Upper lobe of left lung (tissue), 6 donors: ENCODE data around the gene HES7. TPM values are rescaled to one million over a fixed set of nuclear protein-coding genes. Genes with fewer than 3 reads are reported as not detected.

Source experiments
- ATAC-seq, 2 donors: fragments of 200-7000 bp; cut with Tn5 transposase; one replicate each; pipeline ENCODE4 v1.9.1; 2022; ENCODE audit warnings: mild to moderate bottlenecking in 2 of 2, moderate library complexity in 2 of 2; ENCODE audit not compliant: low FRiP score in 2 of 2
- DNase-seq, 2 donors: peaks; one replicate each; pipeline ENCODE4 v3.0.0-alpha.2; 2019 to 2020
- H3K27ac ChIP-seq, 4 donors: fragments of 200-600 bp; sonication (generic); one replicate each; pipeline ENCODE4 v1.5.1; 2016 to 2019
- H3K27me3 ChIP-seq, 4 donors: fragments of 200-600 bp; sonication (generic); one replicate each; pipeline ENCODE4 v1.5.1; 2017 to 2019
- H3K36me3 ChIP-seq, 4 donors: fragments of 200-600 bp; sonication (generic); one replicate each; pipeline ENCODE4 v1.5.1; 2016 to 2019
- H3K4me1 ChIP-seq, 4 donors: fragments of 200-600 bp; sonication (generic); one replicate each; pipeline ENCODE4 v1.5.1; 2018 to 2019
- H3K4me3 ChIP-seq, 4 donors: fragments of 200-600 bp; sonication (generic); one replicate each; pipeline ENCODE4 v1.5.1; 2017 to 2019; ENCODE audit warnings: mild to moderate bottlenecking in 2 of 4, moderate library complexity in 1 of 4
- H3K9me3 ChIP-seq, 4 donors: fragments of 200-600 bp; sonication (generic); one replicate each; pipeline ENCODE4 v1.5.1; 2018 to 2019
- EP300 ChIP-seq, 4 donors: sonication (generic); formaldehyde crosslinking; IDR thresholded peaks; one replicate each; pipeline ENCODE4 v1.5.1; 2017; ENCODE audit warnings: antibody characterized with exemption in 4 of 4, control low read depth in 2 of 4
- POLR2A ChIP-seq, 4 donors: fragments of 450-650 bp; IDR thresholded peaks; one replicate each; pipeline ENCODE4 v1.5.1; 2016 to 2017; ENCODE audit warnings: antibody characterized with exemption in 4 of 4, mild to moderate bottlenecking in 2 of 4
- POLR2AphosphoS5 ChIP-seq, 2 donors: sonication (generic); formaldehyde crosslinking; IDR thresholded peaks; one replicate each; pipeline ENCODE4 v1.5.1; 2017; ENCODE audit warnings: antibody characterized with exemption in 2 of 2
- WGBS, 2 donors: methylation state at CpG; one replicate each; pipeline ENCODE4 v1.1.5; 2017 to 2018; 5-methylcytosine and 5-hydroxymethylcytosine counted together
- total RNA-seq, 6 donors: library from RNA; depleted of rRNA in 4 of 6; stranded (reverse); fragments of >200 nt in 4 of 6; gene quantifications; one replicate each; pipeline versions ENCODE4 v1.1.0 to v1.2.1, GENCODE V29; 2016 to 2021
- TF ChIP-seq, protein P1 (sequence below), 6 experiments: fragments of 450-650 bp in 4 of 6; fragments of 200-600 bp in 2 of 6; sonication (generic) in 2 of 6; IDR thresholded peaks; one replicate each; pipeline ENCODE4 v1.5.1; 2016 to 2019; ENCODE audit warnings: antibody characterized with exemption in 6 of 6
- donor health status: DM: no; HTN: no; CAD: no; lungs with moderate emphysema.
- donor health status: DM: no; HTN: yes; CAD: no; lungs with severe emphysema.

Gene HES7
- total RNA-seq, 6 donors from 2014 or later: 4.9 TPM; not detected in 5

DNA sequence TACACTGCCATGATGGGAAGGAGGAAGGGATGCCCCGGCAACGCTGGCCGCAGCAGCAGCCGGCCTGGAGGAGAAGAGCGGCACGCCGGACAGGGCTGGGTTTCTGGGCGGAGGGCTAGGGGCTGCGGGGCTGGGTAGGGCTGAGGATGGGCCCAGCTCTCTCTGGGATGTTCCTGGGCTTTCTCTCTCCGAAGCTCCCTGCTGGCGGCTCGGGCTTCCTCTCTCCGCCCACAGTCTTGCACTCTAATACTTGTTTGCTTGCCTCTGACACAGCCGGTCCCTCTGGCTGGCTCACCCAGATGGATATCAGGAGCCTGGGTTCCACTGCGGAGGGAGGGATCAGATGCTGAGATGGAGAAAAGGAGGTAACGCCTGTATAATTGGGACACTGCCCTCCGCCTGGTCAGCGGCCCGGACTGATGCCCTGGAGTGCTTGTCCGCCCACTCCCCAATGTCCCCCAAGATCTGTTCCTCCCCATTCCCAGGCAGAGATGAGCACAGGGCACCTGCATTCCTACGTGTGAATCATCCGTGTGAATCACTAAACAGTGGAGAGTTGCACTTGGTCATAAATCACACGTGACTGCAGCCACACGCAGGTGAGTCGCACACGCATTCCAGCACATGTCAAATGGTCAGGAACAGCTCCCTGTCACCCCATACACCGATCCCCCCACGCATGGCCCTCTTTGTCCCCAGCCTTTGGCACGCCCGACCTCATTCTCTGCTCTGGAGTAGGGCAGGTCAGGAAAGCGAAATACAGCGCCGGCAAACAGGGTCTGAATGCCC, 5.7 kb downstream of the HES7 start, which contains the start of gene ALOXE3:
TSS of gene ALOXE3 (minus strand) at position 535 of the 789 bp plus-strand sequence. CDS start at position 11, 524 bp downstream.
- WGBS, 2 donors: 0 to 1% methylated on average over 5 to 33 of the region's 33 CpGs
- peak within 1 kb of the TSS; percentile 39 to 80 (median 56) for H3K27ac ChIP-seq
- no peaks in the 10 kb centered on the region for H3K36me3 ChIP-seq
- H3K4me1 ChIP-seq: peaks cover 41 to 54% (median 46%) of the 10 kb centered on the region in 4 donors
- TF ChIP-seq EP300 (IDR thresholded peaks at IDR 0.05) (no peak), POLR2A (IDR thresholded peaks at IDR 0.05) (no peak), POLR2AphosphoS5 (IDR thresholded peaks at IDR 0.05) (no peak)
- TF ChIP-seq, protein P1, sequence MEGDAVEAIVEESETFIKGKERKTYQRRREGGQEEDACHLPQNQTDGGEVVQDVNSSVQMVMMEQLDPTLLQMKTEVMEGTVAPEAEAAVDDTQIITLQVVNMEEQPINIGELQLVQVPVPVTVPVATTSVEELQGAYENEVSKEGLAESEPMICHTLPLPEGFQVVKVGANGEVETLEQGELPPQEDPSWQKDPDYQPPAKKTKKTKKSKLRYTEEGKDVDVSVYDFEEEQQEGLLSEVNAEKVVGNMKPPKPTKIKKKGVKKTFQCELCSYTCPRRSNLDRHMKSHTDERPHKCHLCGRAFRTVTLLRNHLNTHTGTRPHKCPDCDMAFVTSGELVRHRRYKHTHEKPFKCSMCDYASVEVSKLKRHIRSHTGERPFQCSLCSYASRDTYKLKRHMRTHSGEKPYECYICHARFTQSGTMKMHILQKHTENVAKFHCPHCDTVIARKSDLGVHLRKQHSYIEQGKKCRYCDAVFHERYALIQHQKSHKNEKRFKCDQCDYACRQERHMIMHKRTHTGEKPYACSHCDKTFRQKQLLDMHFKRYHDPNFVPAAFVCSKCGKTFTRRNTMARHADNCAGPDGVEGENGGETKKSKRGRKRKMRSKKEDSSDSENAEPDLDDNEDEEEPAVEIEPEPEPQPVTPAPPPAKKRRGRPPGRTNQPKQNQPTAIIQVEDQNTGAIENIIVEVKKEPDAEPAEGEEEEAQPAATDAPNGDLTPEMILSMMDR (IDR thresholded peaks at IDR 0.05): no peak
- peak within 1 kb of the TSS; percentile 36 to 66 (median 52) for H3K4me3 ChIP-seq
- peak; percentile 1 to 7 for ATAC-seq
- H3K27me3 ChIP-seq: peaks cover 0 to 33% (median 17%) of the 10 kb centered on the region in 4 donors
- DNase-seq: peak in 1 of 2 donors; percentile 81
- H3K9me3 ChIP-seq: no peaks in the 10 kb centered on the region

DNA sequence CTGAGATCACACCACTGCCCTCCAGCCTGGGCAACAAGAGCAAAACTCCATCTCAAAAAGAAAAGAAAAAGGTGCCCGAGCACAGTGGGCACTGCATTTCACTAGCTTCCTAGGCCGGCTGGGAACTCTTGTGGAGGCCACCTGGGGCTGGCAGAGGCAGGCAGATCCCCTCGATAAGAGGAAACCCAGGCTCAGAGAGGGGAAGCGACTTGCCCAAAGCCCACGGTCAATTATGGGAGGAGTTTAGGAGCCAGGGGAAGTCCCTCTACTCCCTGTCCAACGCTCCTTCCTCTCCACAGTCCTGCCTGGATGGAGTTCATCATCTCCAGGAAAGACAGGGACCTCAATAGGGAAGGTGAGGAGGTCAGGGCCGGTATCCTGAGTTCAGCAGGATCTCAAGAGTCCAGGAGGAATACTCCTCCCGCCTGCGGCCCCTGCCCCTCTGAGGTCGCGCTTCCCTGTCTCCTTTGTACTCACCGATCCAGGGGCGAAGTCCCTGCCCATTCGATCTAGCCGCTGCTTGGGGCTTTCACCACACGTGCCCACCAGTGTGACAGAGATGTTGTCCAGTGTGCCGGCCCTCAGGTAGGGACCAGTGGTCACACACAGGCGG, 6.4 kb downstream of the HES7 start:
- Histone ChIP-seq H3K27ac (peak overlapping the region in 1 of 4 donors; percentile 70), H3K36me3 (no peaks in the 10 kb centered on the region), H3K9me3 (no peaks in the 10 kb centered on the region), H3K27me3 (peaks cover 0 to 26% (median 14%) of the 10 kb centered on the region in 4 donors), H3K4me1 (peaks cover 34 to 47% (median 39%) of the 10 kb centered on the region in 4 donors), H3K4me3 (peak overlapping the region in 3 of 4 donors; percentile 36 to 66 (median 64))
- no peak for ATAC-seq
- TF ChIP-seq POLR2A (IDR thresholded peaks at IDR 0.05) (no peak), POLR2AphosphoS5 (IDR thresholded peaks at IDR 0.05) (no peak), EP300 (IDR thresholded peaks at IDR 0.05) (no peak)
- TF ChIP-seq, protein P1 (IDR thresholded peaks at IDR 0.05): no peak
- WGBS, 2 donors: 5 to 11% methylated on average over 17 to 18 of the region's 18 CpGs
- DNase-seq: no peak

- no peak overlapping the region for H3K27ac ChIP-seq
- ATAC-seq (no peak), DNase-seq (no peak)
- no peaks in the 10 kb centered on the region for H3K36me3 ChIP-seq
- peaks cover 0 to 20% (median 12%) of the 10 kb centered on the region in 4 donors for H3K27me3 ChIP-seq
- TF ChIP-seq POLR2A (IDR thresholded peaks at IDR 0.05) (no peak), EP300 (IDR thresholded peaks at IDR 0.05) (no peak), POLR2AphosphoS5 (IDR thresholded peaks at IDR 0.05) (no peak)
- TF ChIP-seq, protein P1 (IDR thresholded peaks at IDR 0.05): no peak
- WGBS, 2 donors: 46 to 62% methylated on average over 6 to 18 of the region's 18 CpGs
- no peak overlapping the region for H3K4me3 ChIP-seq
- H3K9me3 ChIP-seq: no peaks in the 10 kb centered on the region
- peaks cover 28 to 40% (median 32%) of the 10 kb centered on the region in 4 donors for H3K4me1 ChIP-seq
These were observed 7.1 kb downstream of the HES7 start for GRCh38 chr17:8116776-8117175.

- ATAC-seq (no peak), DNase-seq (no peak)
- H3K9me3 ChIP-seq: no peaks in the 10 kb centered on the region
- WGBS, 2 donors: 89 to 91% methylated on average over 6 of the region's 6 CpGs
- TF ChIP-seq POLR2AphosphoS5 (IDR thresholded peaks at IDR 0.05): no peak
- TF ChIP-seq POLR2A (IDR thresholded peaks at IDR 0.05): no peak
- TF ChIP-seq, protein P1 (IDR thresholded peaks at IDR 0.05): no peak
- no peak for TF ChIP-seq EP300 (IDR thresholded peaks at IDR 0.05)
- H3K4me3 ChIP-seq: no peak overlapping the region
- H3K36me3 ChIP-seq: no peaks in the 10 kb centered on the region
- H3K4me1 ChIP-seq: peaks cover 8 to 12% (median 9%) of the 10 kb centered on the region in 4 donors
- H3K27ac ChIP-seq: no peak overlapping the region
- peaks cover 0 to 11% (median 7%) of the 10 kb centered on the region in 4 donors for H3K27me3 ChIP-seq
These were observed 13.0 kb downstream of the HES7 start for GRCh38 chr17:8110907-8111306.
